H54 (cell line): ENCODE data around the gene CHST9.

ENCODE experiments used
- DNase-seq: peaks from one replicate; pipeline ENCODE4 v3.0.0; 2011; ENCODE audit warnings: low spot score, mixed read lengths; ENCODE audit not compliant: insufficient read length
- FAIRE-seq: peaks from 3 replicates; lab custom pipeline; 2011; peaks lifted over from hg19 to GRCh38; lab: Jason Lieb, UNC
- POLR2A ChIP-seq: IDR thresholded peaks from 2 replicates; pipeline ENCODE4 v1.6.1; 2011; ENCODE audit warnings: low read depth, mild to moderate bottlenecking, low read length

Gene CHST9

DNA sequence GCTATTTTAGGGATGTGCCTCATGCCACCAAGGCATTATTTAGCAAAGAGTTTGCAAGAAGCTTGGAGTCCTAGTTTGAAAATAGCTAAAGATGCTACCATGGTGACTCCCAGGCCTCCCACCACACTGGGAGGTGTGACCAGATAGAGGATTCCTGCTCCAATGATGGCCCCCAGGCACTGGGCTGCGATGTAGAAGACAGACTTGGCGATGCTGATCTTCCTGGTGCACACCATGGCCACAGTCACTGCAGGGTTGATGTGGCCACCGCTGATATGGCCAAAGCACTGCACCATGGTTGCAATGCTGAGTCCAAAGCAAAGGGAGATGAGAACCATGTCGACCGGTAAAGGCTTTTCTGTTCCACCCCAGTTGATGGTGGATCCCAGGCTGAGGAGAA, 323.0 kb downstream of the CHST9 start:
- no peak for TF ChIP-seq POLR2A
- FAIRE-seq (no peak), DNase-seq (no peak)
